H9 (cell line): Measurements from ENCODE around the gene TSNAXIP1. TPM values are rescaled to one million over a fixed set of nuclear protein-coding genes. Genes with fewer than 3 reads are reported as not detected.

ENCODE experiments used
- DNase-seq: peaks from one replicate; pipeline ENCODE4 v3.0.0-alpha.2; 2017
- H2AFZ ChIP-seq: one replicate; pipeline ENCODE4 v1.6.1; 2013; ENCODE audit warnings: mild to moderate bottlenecking, low read length, control low read depth, moderate library complexity
- H2AK5ac ChIP-seq: 2 replicates; pipeline ENCODE4 v1.6.1; 2013; ENCODE audit warnings: low read length, control low read depth, mixed read lengths; ENCODE audit not compliant: insufficient read length
- H2BK120ac ChIP-seq: one replicate; pipeline ENCODE4 v1.6.1; 2013; ENCODE audit warnings: low read depth, mild to moderate bottlenecking, low read length, control low read depth, inconsistent platforms; ENCODE audit not compliant: poor library complexity, severe bottlenecking
- H2BK12ac ChIP-seq: 2 replicates; pipeline ENCODE4 v1.6.1; 2013; ENCODE audit warnings: low read length, control low read depth, mixed read lengths, low read depth; ENCODE audit not compliant: insufficient read length
- H2BK15ac ChIP-seq: 2 replicates; pipeline ENCODE4 v1.6.1; 2013; ENCODE audit warnings: low read depth, low read length, control low read depth
- H2BK20ac ChIP-seq: one replicate; pipeline ENCODE4 v1.6.1; 2013; ENCODE audit warnings: low read depth, mild to moderate bottlenecking, low read length, control low read depth, inconsistent platforms; ENCODE audit not compliant: poor library complexity, severe bottlenecking
- H2BK5ac ChIP-seq: 2 replicates; pipeline ENCODE4 v1.6.1; 2013; ENCODE audit warnings: low read length, control low read depth, mixed read lengths; ENCODE audit not compliant: insufficient read length
- H3K14ac ChIP-seq: 2 replicates; pipeline ENCODE4 v1.6.1; 2013; ENCODE audit warnings: low read length, control low read depth; ENCODE audit not compliant: insufficient read depth
- H3K18ac ChIP-seq: 2 replicates; pipeline ENCODE4 v1.6.1; 2013; ENCODE audit warnings: low read depth, mild to moderate bottlenecking, mixed read lengths, low read length, control low read depth; ENCODE audit not compliant: insufficient read length
- H3K23ac ChIP-seq: 2 replicates; pipeline ENCODE4 v1.6.1; 2013; ENCODE audit warnings: low read length, control low read depth, mixed read lengths, low read depth; ENCODE audit not compliant: insufficient read length
- H3K23me2 ChIP-seq: 2 replicates; pipeline ENCODE4 v1.6.1; 2013; ENCODE audit warnings: low read depth, mild to moderate bottlenecking, mixed read lengths, low read length, control low read depth; ENCODE audit not compliant: insufficient read length, poor library complexity, severe bottlenecking
- H3K27ac ChIP-seq: 2 replicates; pipeline ENCODE4 v1.5.1; 2013; ENCODE audit warnings: low read length, control low read depth, mixed read lengths, low read depth; ENCODE audit not compliant: insufficient read length
- H3K27me3 ChIP-seq: 2 replicates; pipeline ENCODE4 v1.6.1; 2013; ENCODE audit warnings: low read length, control low read depth, inconsistent platforms; ENCODE audit not compliant: insufficient read depth
- H3K4ac ChIP-seq: 2 replicates; pipeline ENCODE4 v1.6.1; 2013; ENCODE audit warnings: low read depth, mild to moderate bottlenecking, control low read depth, inconsistent platforms, low read length, moderate library complexity
- H3K4me1 ChIP-seq: 2 replicates; pipeline ENCODE4 v1.6.1; 2013; ENCODE audit warnings: low read length, control low read depth, inconsistent platforms; ENCODE audit not compliant: insufficient read depth
- H3K4me2 ChIP-seq: 2 replicates; pipeline ENCODE4 v1.6.1; 2013; ENCODE audit warnings: low read length, control low read depth, mixed read lengths; ENCODE audit not compliant: insufficient read length, insufficient read depth
- H3K56ac ChIP-seq: 2 replicates; pipeline ENCODE4 v1.6.1; 2013; ENCODE audit warnings: low read depth, mild to moderate bottlenecking, mixed read lengths, low read length, control low read depth; ENCODE audit not compliant: insufficient read length
- H3K79me1 ChIP-seq: 2 replicates; pipeline ENCODE4 v1.6.1; 2013; ENCODE audit warnings: low read depth, mild to moderate bottlenecking, moderate library complexity, low read length, control low read depth, inconsistent platforms; ENCODE audit not compliant: insufficient read depth, poor library complexity, severe bottlenecking
- H3K79me2 ChIP-seq: 2 replicates; pipeline ENCODE4 v1.6.1; 2013; ENCODE audit warnings: low read length, control low read depth, inconsistent platforms; ENCODE audit not compliant: insufficient read depth
- H3K9ac ChIP-seq: 2 replicates; pipeline ENCODE4 v1.6.1; 2013; ENCODE audit warnings: low read length, control low read depth, mixed read lengths; ENCODE audit not compliant: insufficient read length; ENCODE audit errors: extremely low read depth
- H3K9me3 ChIP-seq: one replicate; pipeline ENCODE4 v1.6.1; 2013; ENCODE audit warnings: low read depth, low read length, inconsistent platforms; ENCODE audit not compliant: control insufficient read depth
- H3T11ph ChIP-seq: one replicate; pipeline ENCODE4 v1.6.1; 2013; ENCODE audit warnings: mild to moderate bottlenecking, low read length, control low read depth, inconsistent platforms
- H4K20me1 ChIP-seq: one replicate; pipeline ENCODE4 v1.6.1; 2013; ENCODE audit not compliant: control insufficient read depth, insufficient read length, insufficient read depth
- H4K5ac ChIP-seq: 2 replicates; pipeline ENCODE4 v1.6.1; 2013; ENCODE audit warnings: low read depth, mild to moderate bottlenecking, mixed read lengths, low read length, control low read depth; ENCODE audit not compliant: insufficient read length
- H4K8ac ChIP-seq: replicated peaks from 2 replicates; pipeline ENCODE4 v1.6.1; 2013; ENCODE audit warnings: low read length, control low read depth, mixed read lengths, low read depth; ENCODE audit not compliant: insufficient read length
- H4K91ac ChIP-seq: 2 replicates; pipeline ENCODE4 v1.6.1; 2013; ENCODE audit warnings: low read depth, mild to moderate bottlenecking, moderate library complexity, mixed read lengths, low read length, control low read depth; ENCODE audit not compliant: insufficient read length
- H3K27ac Mint-ChIP-seq, 3 experiments: 2 replicates in 2 of 3; 3 replicates in 1 of 3; pipeline ENCODE4 v1.8.0; 2020 to 2021; ENCODE audit warnings: mixed read lengths in 3 of 3, mild to moderate bottlenecking in 1 of 3, moderate library complexity in 1 of 3
- H3K27me3 Mint-ChIP-seq: 2 replicates; pipeline ENCODE4 v1.8.0; 2021; ENCODE audit warnings: low read depth, mild to moderate bottlenecking, moderate library complexity, mixed read lengths
- H3K36me3 Mint-ChIP-seq, 3 experiments: 2 replicates in 2 of 3; 3 replicates in 1 of 3; pipeline ENCODE4 v1.8.0; 2020 to 2021; ENCODE audit warnings: low read depth in 3 of 3, mixed read lengths in 3 of 3; ENCODE audit not compliant: insufficient read depth in 1 of 3
- H3K4me1 Mint-ChIP-seq, 2 experiments: 2 replicates each; pipeline ENCODE4 v1.8.0; 2020; ENCODE audit warnings: mixed read lengths in 2 of 2
- H3K4me3 Mint-ChIP-seq, 2 experiments: 2 replicates in 1 of 2; 3 replicates in 1 of 2; pipeline ENCODE4 v1.8.0; 2020 to 2021; ENCODE audit warnings: mild to moderate bottlenecking in 2 of 2, mixed read lengths in 2 of 2, moderate library complexity in 1 of 2
- H3K9me3 Mint-ChIP-seq, 2 experiments: 2 replicates in 1 of 2; 3 replicates in 1 of 2; pipeline ENCODE4 v1.8.0; 2020; ENCODE audit warnings: mild to moderate bottlenecking in 2 of 2, mixed read lengths in 2 of 2, moderate library complexity in 1 of 2
- CTCF ChIP-seq: fragments of 200-600 bp; sonication (generic); conservative IDR thresholded peaks from 3 replicates; pipeline ENCODE4 v1.8.0; 2021; ENCODE audit warnings: antibody characterized with exemption, mild to moderate bottlenecking
- WGBS: extraction: QIAGEN DNeasy Blood & Tissue Kit; methylation state at CpG from one replicate; pipeline ENCODE4 v1.1.7; 2013; ENCODE audit warnings: missing lambda C conversion rate, low lambda C conversion rate, mixed read lengths; ENCODE audit not compliant: insufficient read length; ENCODE audit errors: extremely low coverage; 5-methylcytosine and 5-hydroxymethylcytosine counted together
- total RNA-seq: library from RNA; stranded (reverse); gene quantifications from 2 replicates; pipeline ENCODE4 v1.2.1, GENCODE V29; 2021

TSNAXIP1 gene
- total RNA-seq, 1 experiment from 2014 or later: 1.3 TPM

GRCh38 chr16:67782567-67783352 is 23.9 kb upstream of the TSNAXIP1 start:
- Histone ChIP-seq H2BK15ac (no peak overlapping the region), H3K18ac (no peak overlapping the region), H3T11ph (no peak overlapping the region), H2BK20ac (no peak overlapping the region), H3K4me1 (no peaks in the 10 kb centered on the region), H2BK5ac (no peak overlapping the region), H3K4me2 (no peak overlapping the region), H3K79me1 (no peaks in the 10 kb centered on the region), H3K56ac (no peak overlapping the region), H3K23ac (no peak overlapping the region), H3K23me2 (no peaks in the 10 kb centered on the region), H3K9me3 (no peaks in the 10 kb centered on the region), H2BK120ac (no peak overlapping the region), H3K4ac (no peak overlapping the region), H2BK12ac (no peak overlapping the region), H4K20me1 (no peaks in the 10 kb centered on the region), H3K9ac (no peak overlapping the region), H4K91ac (no peak overlapping the region), H2AFZ (no peak overlapping the region), H2AK5ac (no peak overlapping the region), H3K14ac (no peak overlapping the region), H3K27ac (no peak overlapping the region), H4K5ac (no peak overlapping the region), H3K79me2 (no peaks in the 10 kb centered on the region; the same call in 1 of the 2 replicates), H4K8ac (no peak overlapping the region), H3K27me3 (no peaks in the 10 kb centered on the region)
- Mint-ChIP-seq H3K4me1 (peaks cover 0 to 3% of the 10 kb centered on the region in 2 experiments; a peak in 1 of 4 replicates), H3K36me3 (no peaks in the 10 kb centered on the region), H3K9me3 (no peaks in the 10 kb centered on the region), H3K27me3 (no peaks in the 10 kb centered on the region; the same call in 1 of the 2 replicates), H3K27ac (peak overlapping the region in 2 of 3 experiments; percentile 29 to 62; a peak in 3 of 7 replicates), H3K4me3 (no peak overlapping the region)
- WGBS: no CpG with 5 or more reads among the region's 12 CpGs
- DNase-seq: no peak
- TF ChIP-seq CTCF: no peak
